ENCODE data around the gene CMTM3.

- no peak for TF ChIP-seq POLR2A (IDR thresholded peaks at IDR 0.05)
- TF ChIP-seq, protein P1, sequence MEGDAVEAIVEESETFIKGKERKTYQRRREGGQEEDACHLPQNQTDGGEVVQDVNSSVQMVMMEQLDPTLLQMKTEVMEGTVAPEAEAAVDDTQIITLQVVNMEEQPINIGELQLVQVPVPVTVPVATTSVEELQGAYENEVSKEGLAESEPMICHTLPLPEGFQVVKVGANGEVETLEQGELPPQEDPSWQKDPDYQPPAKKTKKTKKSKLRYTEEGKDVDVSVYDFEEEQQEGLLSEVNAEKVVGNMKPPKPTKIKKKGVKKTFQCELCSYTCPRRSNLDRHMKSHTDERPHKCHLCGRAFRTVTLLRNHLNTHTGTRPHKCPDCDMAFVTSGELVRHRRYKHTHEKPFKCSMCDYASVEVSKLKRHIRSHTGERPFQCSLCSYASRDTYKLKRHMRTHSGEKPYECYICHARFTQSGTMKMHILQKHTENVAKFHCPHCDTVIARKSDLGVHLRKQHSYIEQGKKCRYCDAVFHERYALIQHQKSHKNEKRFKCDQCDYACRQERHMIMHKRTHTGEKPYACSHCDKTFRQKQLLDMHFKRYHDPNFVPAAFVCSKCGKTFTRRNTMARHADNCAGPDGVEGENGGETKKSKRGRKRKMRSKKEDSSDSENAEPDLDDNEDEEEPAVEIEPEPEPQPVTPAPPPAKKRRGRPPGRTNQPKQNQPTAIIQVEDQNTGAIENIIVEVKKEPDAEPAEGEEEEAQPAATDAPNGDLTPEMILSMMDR (IDR thresholded peaks at IDR 0.05): no peak
These were observed 33.3 kb downstream of the CMTM3 start for GRCh38 chr16:66637806-66638205.
